ENCODE measurements around the gene OSBPL9. TPM values are rescaled to one million over a fixed set of nuclear protein-coding genes. Genes with fewer than 3 reads are reported as not detected.
"Not testable (repeated sequence)": the region's sequence is repeated elsewhere in the genome, so short reads cannot be mapped to it uniquely, and the experiment has no call there.

OSBPL9 gene
- total RNA-seq, 4 donors from 2014 or later = 65.8 to 206 (median 136) TPM

DNA sequence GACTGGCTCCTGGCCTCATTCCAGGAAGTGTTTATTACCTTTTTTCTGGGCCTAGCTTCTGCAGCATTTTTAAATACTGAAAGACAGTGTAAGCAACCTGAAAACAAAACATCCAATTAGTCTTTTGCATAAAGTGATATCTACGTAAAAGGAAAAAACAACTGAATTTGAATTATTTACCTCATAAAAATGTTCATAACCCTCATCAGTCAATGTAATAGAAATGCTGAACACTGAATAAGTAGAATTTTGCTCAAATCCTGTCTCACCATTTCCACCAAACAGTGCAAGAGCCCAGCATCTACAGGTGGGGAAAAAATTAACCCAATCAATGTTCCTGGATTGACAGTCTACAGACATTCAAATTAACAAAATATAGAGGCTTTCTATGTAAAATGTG, 197.6 kb downstream of the OSBPL9 start:
- no peaks in the 10 kb centered on the region for H3K27me3 ChIP-seq
- no peak overlapping the region for H3K27ac ChIP-seq
- peaks cover 0 to 76% of the 10 kb centered on the region in 2 donors for H3K36me3 ChIP-seq
- intact Hi-C loops (cut with DNase I; ENCODE audit: low total_unique reads) (no loop called here), in situ Hi-C loops (cut with MboI; ENCODE audit: low sequenced_read_pairs in 4 of 4) (no loop called here)
- TF ChIP-seq POLR2A (IDR thresholded peaks at IDR 0.05) = no peak
- TF ChIP-seq, protein P1, sequence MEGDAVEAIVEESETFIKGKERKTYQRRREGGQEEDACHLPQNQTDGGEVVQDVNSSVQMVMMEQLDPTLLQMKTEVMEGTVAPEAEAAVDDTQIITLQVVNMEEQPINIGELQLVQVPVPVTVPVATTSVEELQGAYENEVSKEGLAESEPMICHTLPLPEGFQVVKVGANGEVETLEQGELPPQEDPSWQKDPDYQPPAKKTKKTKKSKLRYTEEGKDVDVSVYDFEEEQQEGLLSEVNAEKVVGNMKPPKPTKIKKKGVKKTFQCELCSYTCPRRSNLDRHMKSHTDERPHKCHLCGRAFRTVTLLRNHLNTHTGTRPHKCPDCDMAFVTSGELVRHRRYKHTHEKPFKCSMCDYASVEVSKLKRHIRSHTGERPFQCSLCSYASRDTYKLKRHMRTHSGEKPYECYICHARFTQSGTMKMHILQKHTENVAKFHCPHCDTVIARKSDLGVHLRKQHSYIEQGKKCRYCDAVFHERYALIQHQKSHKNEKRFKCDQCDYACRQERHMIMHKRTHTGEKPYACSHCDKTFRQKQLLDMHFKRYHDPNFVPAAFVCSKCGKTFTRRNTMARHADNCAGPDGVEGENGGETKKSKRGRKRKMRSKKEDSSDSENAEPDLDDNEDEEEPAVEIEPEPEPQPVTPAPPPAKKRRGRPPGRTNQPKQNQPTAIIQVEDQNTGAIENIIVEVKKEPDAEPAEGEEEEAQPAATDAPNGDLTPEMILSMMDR (IDR thresholded peaks at IDR 0.05 in 4 of 5, conservative IDR thresholded peaks at IDR 0.05 in 1 of 5) = no peak
- H3K9me3 ChIP-seq = no peaks in the 10 kb centered on the region
- H3K4me1 ChIP-seq = peaks cover 0 to 1% of the 10 kb centered on the region in 2 donors
- DNase-seq = no peak
- no peak overlapping the region for H3K4me3 ChIP-seq
- no peak for ATAC-seq

DNA sequence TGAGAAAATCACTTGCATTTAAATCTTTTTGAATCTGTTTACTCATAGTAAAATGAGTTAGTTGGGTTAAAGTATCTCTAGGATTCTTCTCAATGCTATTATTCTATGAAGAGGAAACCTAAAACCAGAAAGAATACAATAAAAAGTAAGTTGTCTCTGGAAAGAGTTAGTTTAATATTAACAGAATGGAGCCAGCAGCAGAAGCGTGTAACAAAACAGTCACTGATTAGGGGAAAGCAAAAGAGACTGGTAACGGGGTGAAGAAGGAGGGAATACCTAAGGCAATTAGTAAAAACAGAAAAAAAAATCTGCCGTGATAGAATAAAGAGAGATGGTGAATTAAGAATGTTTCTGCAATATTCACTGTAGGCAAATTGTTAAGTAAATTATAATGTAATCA, 201.6 kb downstream of the OSBPL9 start:
- intact Hi-C loops (cut with DNase I; ENCODE audit: low total_unique reads) (no loop called here), in situ Hi-C loops (cut with MboI; ENCODE audit: low sequenced_read_pairs in 4 of 4) (no loop called here)
- TF ChIP-seq POLR2A (IDR thresholded peaks at IDR 0.05) = no peak
- TF ChIP-seq, protein P1 (IDR thresholded peaks at IDR 0.05 in 4 of 5, conservative IDR thresholded peaks at IDR 0.05 in 1 of 5) = no peak
- Histone ChIP-seq H3K27ac (no peak overlapping the region), H3K4me3 (no peak overlapping the region), H3K36me3 (peaks cover 0 to 54% of the 10 kb centered on the region in 2 donors), H3K4me1 (peaks cover 6 to 8% of the 10 kb centered on the region in 2 donors), H3K27me3 (no peaks in the 10 kb centered on the region), H3K9me3 (no peaks in the 10 kb centered on the region)
- no peak for ATAC-seq
- no peak for DNase-seq

DNA sequence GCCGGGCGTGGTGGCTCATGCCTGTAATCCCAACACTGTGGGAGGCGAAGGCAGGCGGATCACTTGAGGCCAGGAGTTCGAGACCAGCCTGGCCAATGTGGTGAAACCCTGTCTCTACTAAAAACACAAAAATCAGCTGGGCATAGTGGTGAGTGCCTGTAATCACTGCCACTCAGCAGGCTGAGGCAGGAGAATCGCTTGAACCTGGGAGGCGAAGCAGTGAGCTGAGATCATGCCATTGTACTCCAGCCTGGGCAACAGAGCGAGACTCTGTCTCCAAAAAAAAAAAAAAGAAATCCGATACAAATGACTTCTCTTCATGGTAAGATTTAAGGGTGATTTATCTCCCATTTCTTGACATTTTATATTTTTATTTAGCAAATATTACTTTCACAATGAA, 202.1 kb downstream of the OSBPL9 start:
- peaks cover 0 to 52% of the 10 kb centered on the region in 2 donors for H3K36me3 ChIP-seq
- in situ Hi-C loops (cut with MboI; ENCODE audit: low sequenced_read_pairs in 4 of 4); H3K27ac ChIP-seq; DNase-seq; H3K9me3 ChIP-seq; H3K4me1 ChIP-seq; H3K27me3 ChIP-seq; intact Hi-C loops (cut with DNase I; ENCODE audit: low total_unique reads); H3K4me3 ChIP-seq; ATAC-seq: not testable (repeated sequence)

- Histone ChIP-seq H3K27ac (no peak overlapping the region), H3K4me3 (no peak overlapping the region), H3K4me1 (peaks cover 6 to 8% of the 10 kb centered on the region in 2 donors), H3K27me3 (no peaks in the 10 kb centered on the region), H3K9me3 (no peaks in the 10 kb centered on the region), H3K36me3 (peaks cover 0 to 48% of the 10 kb centered on the region in 2 donors)
- DNase-seq = no peak
- TF ChIP-seq, protein P1 (IDR thresholded peaks at IDR 0.05 in 4 of 5, conservative IDR thresholded peaks at IDR 0.05 in 1 of 5) = no peak
- no peak for TF ChIP-seq POLR2A (IDR thresholded peaks at IDR 0.05)
- intact Hi-C loops (cut with DNase I; ENCODE audit: low total_unique reads) (no loop called here), in situ Hi-C loops (cut with MboI; ENCODE audit: low sequenced_read_pairs in 4 of 4) (no loop called here)
- ATAC-seq = no peak
These were observed 202.9 kb downstream of the OSBPL9 start for GRCh38 chr1:51819810-51820209.

GRCh38 chr1:51829058-51829457, 212.2 kb downstream of the OSBPL9 start:
- Histone ChIP-seq H3K36me3 (peaks cover 0 to 64% of the 10 kb centered on the region in 2 donors), H3K9me3 (no peaks in the 10 kb centered on the region), H3K4me1 (no peaks in the 10 kb centered on the region), H3K27me3 (no peaks in the 10 kb centered on the region), H3K27ac (no peak overlapping the region), H3K4me3 (no peak overlapping the region)
- TF ChIP-seq, protein P1 (IDR thresholded peaks at IDR 0.05 in 4 of 5, conservative IDR thresholded peaks at IDR 0.05 in 1 of 5) = no peak
- no peak for TF ChIP-seq POLR2A (IDR thresholded peaks at IDR 0.05)
- DNase-seq (no peak), ATAC-seq (peak in 1 of 2 donors; percentile 21)
- intact Hi-C loops (cut with DNase I; ENCODE audit: low total_unique reads) = no loop called here
- in situ Hi-C loops (cut with MboI; ENCODE audit: low sequenced_read_pairs in 4 of 4) = no loop called here
